GM12891 (cell line): ENCODE results near the gene MAST2.

Source experiments
- PAX5 ChIP-seq: IDR thresholded peaks from 2 replicates; pipeline ENCODE4 v1.6.1; 2011; ENCODE audit warnings: low read length, moderate library complexity, mild to moderate bottlenecking; ENCODE audit not compliant: insufficient read depth, severe bottlenecking
- POLR2A ChIP-seq: IDR thresholded peaks from 2 replicates; pipeline ENCODE4 v1.6.1; 2011; ENCODE audit warnings: low read depth, low read length, control low read depth
- POLR2AphosphoS5 ChIP-seq: IDR thresholded peaks from 2 replicates; pipeline ENCODE4 v1.6.1; 2011; ENCODE audit warnings: low read depth, low read length, control low read depth
- SPI1 ChIP-seq: IDR thresholded peaks from 2 replicates; pipeline ENCODE4 v1.6.1; 2011; ENCODE audit warnings: low read depth, low read length, control low read depth

GRCh38 chr1:46044116-46044515, 240.7 kb downstream of the MAST2 start:
- no peak for TF ChIP-seq POLR2AphosphoS5
- TF ChIP-seq SPI1 = no peak
- no peak for TF ChIP-seq POLR2A
- TF ChIP-seq PAX5 = no peak
